ENCODE measurements around the gene MED25. TPM values are rescaled to one million over a fixed set of nuclear protein-coding genes. Genes with fewer than 3 reads are reported as not detected.

MED25 gene
- total and polyA plus RNA-seq, 2 of the 4 experiments (the other 2 are of a cell fraction), result 4.7 to 38.5 TPM

GRCh38 chr19:49848938-49849337, 30.8 kb downstream of the MED25 start:
- Histone ChIP-seq H4K5ac (ENCODE audit: low read depth, low read length) (no peak overlapping the region), H2AK5ac (ENCODE audit: low read depth, low read length) (peak overlapping the region; percentile 23; the same call in 1 of the 2 replicates), H2AFZ (replicated peaks; ENCODE audit: low read length, poor library complexity) (no peak overlapping the region), H4K20me1 (ENCODE audit: insufficient read depth, low read length) (peaks cover 32% of the 10 kb centered on the region), H3K9me1 (ENCODE audit: insufficient read depth, low read length) (peaks cover 20% of the 10 kb centered on the region), H3K36me3 (ENCODE audit: control insufficient read depth, insufficient read depth, low read length) (0 out of 2 replicates have a peak, but pooled peaks cover 3% of the 10 kb centered on the region), H2BK5ac (ENCODE audit: low read depth, low read length, poor library complexity, severe bottlenecking) (peak overlapping the region; percentile 57), H2BK15ac (ENCODE audit: low read depth, low read length) (no peak overlapping the region), H3K56ac (ENCODE audit: extremely low read depth, insufficient read depth, low read length) (no peak overlapping the region; the same call in 1 of the 2 replicates), H3K9ac (ENCODE audit: low read depth, low read length) (no peak overlapping the region), H3K4me3 (ENCODE audit: insufficient read depth, low read depth, low read length) (no peak overlapping the region), H3K4ac (ENCODE audit: low read depth, low read length) (no peak overlapping the region), H4K91ac (ENCODE audit: insufficient read depth, low read depth, low read length) (no peak overlapping the region), H2BK20ac (ENCODE audit: low read depth, low read length) (no peak overlapping the region), H3K9me3 (ENCODE audit: control insufficient read depth, insufficient read depth, low read length) (no peaks in the 10 kb centered on the region), H3K23ac (ENCODE audit: low read depth, low read length) (no peak overlapping the region), H3K27ac (ENCODE audit: insufficient read depth, low read length) (no peak overlapping the region), H3K27me3 (ENCODE audit: control insufficient read depth, insufficient read depth, low read length) (no peaks in the 10 kb centered on the region), H3K4me1 (ENCODE audit: control insufficient read depth, insufficient read depth, low read length) (peaks cover 16% of the 10 kb centered on the region), H3K79me1 (ENCODE audit: low read depth in 1 of 2, low read length in 2 of 2) (peaks cover 27 to 70% of the 10 kb centered on the region in 2 experiments), H3K4me2 (ENCODE audit: low read depth, low read length) (no peak overlapping the region), H4K8ac (ENCODE audit: low read depth in 2 of 2, low read length in 2 of 2) (no peak overlapping the region), H3K14ac (replicated peaks; ENCODE audit: low read depth, low read length) (no peak overlapping the region), H2BK120ac (ENCODE audit: low read depth, low read length) (0 out of 2 replicates have a peak overlapping the region, but pooled peaks have one; percentile 0), H2AK9ac (replicated peaks; ENCODE audit: low read depth, low read length, poor library complexity) (no peak overlapping the region), H3K18ac (ENCODE audit: low read depth, low read length) (no peak overlapping the region)
- WGBS, 2 experiments (ENCODE audit: extremely low coverage in 2 of 2, insufficient read length in 1 of 2), result no CpG with 5 or more reads among the region's 3 CpGs
- ChIA-PET CTCF (interaction anchor here (0.6 to 0.9 kb wide), 2 partner anchors 10 to 375 kb away, joined by 3 read pairs; no protein-coding TSS in a partner anchor), POLR2A (ENCODE audit: unreplicated experiment) (no interaction called here)
- dilution Hi-C loops (cut with HindIII; ENCODE audit: low sequenced_read_pairs, unreplicated experiment), result no loop called here
- no peak for DNase-seq
- no peak for ATAC-seq (ENCODE audit: low read depth)
- in situ Hi-C loops (cut with MboI; ENCODE audit: low sequenced_read_pairs), result no loop called here
- no TSS peak for BruUV-seq (replicated peaks)
- TF ChIP-seq SMC3 (IDR thresholded peaks at IDR 0.05; ENCODE audit: low read depth, low read length), result no peak
- TF ChIP-seq CHD1 (IDR thresholded peaks at IDR 0.05; ENCODE audit: low read depth, low read length), result no peak
- TF ChIP-seq RAD21 (IDR thresholded peaks at IDR 0.05; ENCODE audit: low read length), result no peak
- no peak for TF ChIP-seq BHLHE40 (IDR thresholded peaks at IDR 0.05; ENCODE audit: low read depth, low read length)
- no peak for TF ChIP-seq CTCF (conservative IDR thresholded peaks at IDR 0.05; ENCODE audit: low read depth, low read length)
- TF ChIP-seq MXI1 (IDR thresholded peaks at IDR 0.05; ENCODE audit: borderline replicate concordance, low read depth, low read length), result no peak
- TF ChIP-seq NFE2L2 (IDR thresholded peaks at IDR 0.05; ENCODE audit: low read depth, low read length), result no peak
- TF ChIP-seq FOS (IDR thresholded peaks at IDR 0.05; ENCODE audit: low read depth, low read length), result no peak
- TF ChIP-seq RFX5 (IDR thresholded peaks at IDR 0.05; ENCODE audit: low read depth, low read length), result no peak
- TF ChIP-seq CEBPB (IDR thresholded peaks at IDR 0.05; ENCODE audit: low read depth, low read length), result no peak
- no peak for TF ChIP-seq MAFK (IDR thresholded peaks at IDR 0.05; ENCODE audit: low read depth, low read length)
- no peak for TF ChIP-seq USF2 (IDR thresholded peaks at IDR 0.05; ENCODE audit: low read depth, low read length)
- intact Hi-C loops (cut with micrococcal nuclease), result loop anchor here (2.0 kb wide), 1 partner anchor 30 kb away; the partner anchor contains the start of gene MED25

Measured in IMR-90 (cell line).